ENCODE results near the gene FXYD4.
"Not testable (repeated sequence)": the region's sequence is repeated elsewhere in the genome, so short reads cannot be mapped to it uniquely, and the experiment has no call there.

The FXYD4 gene

DNA sequence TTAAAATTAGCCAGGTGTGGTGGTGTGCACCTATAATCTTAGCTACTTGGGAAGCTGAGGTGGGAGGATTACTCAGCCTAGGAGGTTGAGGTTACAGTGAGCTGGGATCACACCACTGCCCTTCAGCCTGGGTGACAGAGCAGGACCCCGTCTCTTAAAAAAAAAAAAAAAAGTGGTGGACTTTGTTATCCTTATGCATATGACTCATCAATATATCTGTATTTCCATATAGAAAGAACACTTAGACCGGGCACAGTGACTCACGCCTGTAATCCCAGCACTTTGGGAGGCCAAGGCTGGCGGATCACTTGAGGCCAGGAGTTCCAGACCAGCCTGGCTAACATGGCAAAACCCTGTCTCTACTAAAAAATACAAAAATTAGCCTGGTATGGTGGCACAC is 50.5 kb downstream of the FXYD4 start:
- not testable (repeated sequence) for DNase-seq

- DNase-seq, result no peak
Measured at GRCh38 chr10:43424416-43424815, 53.0 kb downstream of the FXYD4 start.
